SK-N-SH treated with all-trans-retinoic acid at 6 μM for 48 hours (cell line): Measurements from ENCODE around the gene TRIM61.
"Not testable (repeated sequence)": the region's sequence is repeated elsewhere in the genome, so short reads cannot be mapped to it uniquely, and the experiment has no call there.

Experiments
- ATAC-seq: fragments of 200-7000 bp; cut with Tn5 transposase; 3 replicates; pipeline ENCODE4 v1.9.1; 2020; ENCODE audit warnings: mild to moderate bottlenecking, moderate library complexity
- ARNTL ChIP-seq: fragments of 450-650 bp; formaldehyde crosslinking; IDR thresholded peaks from 2 replicates; pipeline ENCODE4 v1.5.0; 2020; ENCODE audit warnings: low read depth, mild to moderate bottlenecking, moderate library complexity, borderline replicate concordance
- BACH2 ChIP-seq: fragments of 250-450 bp; sonication (Bioruptor Pico); IDR thresholded peaks from 2 replicates; pipeline ENCODE4 v1.9.0; 2021; ENCODE audit warnings: mild to moderate bottlenecking, borderline replicate concordance
- CREB5 ChIP-seq: fragments of 250-450 bp; sonication (Bioruptor Pico); IDR thresholded peaks from 2 replicates; pipeline ENCODE4 v1.5.1; 2020; ENCODE audit warnings: low read depth, mild to moderate bottlenecking, moderate library complexity
- CSDC2 ChIP-seq: fragments of 250-450 bp; sonication (Bioruptor Pico); IDR thresholded peaks from 2 replicates; pipeline ENCODE4 v1.5.0; 2020; ENCODE audit warnings: mild to moderate bottlenecking, moderate library complexity
- CSRNP3 ChIP-seq: fragments of 250-450 bp; sonication (Bioruptor Pico); IDR thresholded peaks from 2 replicates; pipeline ENCODE4 v1.5.1; 2021; ENCODE audit warnings: mild to moderate bottlenecking, moderate library complexity
- ESRRG ChIP-seq: fragments of 250-450 bp; sonication (Bioruptor Pico); IDR thresholded peaks from 2 replicates; pipeline ENCODE4 v1.6.1; 2021; ENCODE audit warnings: mild to moderate bottlenecking
- GLIS3 ChIP-seq: fragments of 250-450 bp; sonication (Bioruptor Pico); IDR thresholded peaks from 2 replicates; pipeline ENCODE4 v1.5.0; 2020; ENCODE audit warnings: mild to moderate bottlenecking, moderate library complexity
- OSR1 ChIP-seq: fragments of 250-450 bp; sonication (Bioruptor Pico); IDR thresholded peaks from 2 replicates; pipeline ENCODE4 v1.8.0; 2022; ENCODE audit warnings: moderate library complexity, mild to moderate bottlenecking, inconsistent platforms
- PATZ1 ChIP-seq: fragments of 250-450 bp; sonication (Bioruptor Pico); IDR thresholded peaks from 2 replicates; pipeline ENCODE4 v1.8.0; 2020; ENCODE audit warnings: mild to moderate bottlenecking, moderate library complexity, borderline replicate concordance
- POU6F1 ChIP-seq: fragments of 250-450 bp; sonication (Bioruptor Pico); IDR thresholded peaks from 2 replicates; pipeline ENCODE4 v1.8.0; 2021; ENCODE audit warnings: low read depth, mild to moderate bottlenecking, moderate library complexity, borderline replicate concordance
- PPARA ChIP-seq: fragments of 250-450 bp; sonication (Bioruptor Pico); IDR thresholded peaks from 2 replicates; pipeline ENCODE4 v1.5.0; 2020; ENCODE audit warnings: mild to moderate bottlenecking, borderline replicate concordance
- RARB ChIP-seq: fragments of 250-450 bp; sonication (Bioruptor Pico); IDR thresholded peaks from 2 replicates; pipeline ENCODE4 v1.8.0; 2021; ENCODE audit warnings: mild to moderate bottlenecking, moderate library complexity
- SNAI2 ChIP-seq: fragments of 250-450 bp; sonication (Bioruptor Pico); IDR thresholded peaks from 2 replicates; pipeline ENCODE4 v1.5.0; 2020; ENCODE audit warnings: mild to moderate bottlenecking, moderate library complexity
- TCF4 ChIP-seq: fragments of 250-450 bp; sonication (Bioruptor Pico); IDR thresholded peaks from 2 replicates; pipeline ENCODE4 v1.8.0; 2021; ENCODE audit warnings: mild to moderate bottlenecking, moderate library complexity, borderline replicate concordance
- TOX ChIP-seq: fragments of 250-450 bp; sonication (Bioruptor Pico); IDR thresholded peaks from 2 replicates; pipeline ENCODE4 v1.8.0; 2021; ENCODE audit warnings: mild to moderate bottlenecking, moderate library complexity, borderline replicate concordance
- ZC3H10 ChIP-seq: fragments of 250-450 bp; sonication (Bioruptor Pico); IDR thresholded peaks from 2 replicates; pipeline ENCODE4 v1.5.1; 2021; ENCODE audit warnings: mild to moderate bottlenecking, moderate library complexity
- ZFP3 ChIP-seq: fragments of 250-450 bp; sonication (Bioruptor Pico); IDR thresholded peaks from 2 replicates; pipeline ENCODE4 v1.5.0; 2020; ENCODE audit warnings: mild to moderate bottlenecking, moderate library complexity
- ZFP30 ChIP-seq: fragments of 450-650 bp; formaldehyde crosslinking; IDR thresholded peaks from 2 replicates; pipeline ENCODE4 v1.5.0; 2022; ENCODE audit warnings: mild to moderate bottlenecking, moderate library complexity
- ZNF565 ChIP-seq: fragments of 450-650 bp; formaldehyde crosslinking; conservative IDR thresholded peaks from 2 replicates; pipeline ENCODE4 v1.5.0; 2020; ENCODE audit warnings: low read depth, mild to moderate bottlenecking, moderate library complexity
- ZNF8 ChIP-seq: fragments of 450-650 bp; formaldehyde crosslinking; IDR thresholded peaks from 2 replicates; pipeline ENCODE4 v1.5.0; 2020; ENCODE audit warnings: mild to moderate bottlenecking, moderate library complexity

Gene TRIM61

DNA sequence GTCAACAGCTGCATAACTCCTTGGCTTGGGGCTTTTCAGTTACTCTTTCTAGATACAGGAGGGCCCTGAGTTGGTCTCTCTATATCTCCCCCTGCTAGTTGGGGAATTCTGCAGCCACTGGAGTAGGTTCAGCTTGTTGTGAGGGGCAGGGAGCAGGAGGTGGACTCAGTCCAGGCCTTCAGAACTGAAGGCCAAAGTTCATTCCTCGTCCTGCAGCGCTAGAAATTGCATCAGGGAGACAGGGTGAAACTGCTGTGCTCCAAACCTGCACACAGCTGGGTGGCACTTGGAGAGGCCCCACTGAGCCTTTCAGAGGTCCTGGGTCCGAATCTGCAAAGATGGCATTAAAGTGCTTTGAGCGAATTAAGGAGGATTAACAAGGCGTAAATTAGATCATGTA is 29.4 kb upstream of the TRIM61 start (continued):
- TF ChIP-seq PATZ1 (CRISPR knock-in tag) (no peak), ARNTL (no peak), TOX (no peak), CSRNP3 (CRISPR knock-in tag) (no peak), ZNF565 (no peak)
- TF ChIP-seq, all 23 proteins: peak for 0

DNA sequence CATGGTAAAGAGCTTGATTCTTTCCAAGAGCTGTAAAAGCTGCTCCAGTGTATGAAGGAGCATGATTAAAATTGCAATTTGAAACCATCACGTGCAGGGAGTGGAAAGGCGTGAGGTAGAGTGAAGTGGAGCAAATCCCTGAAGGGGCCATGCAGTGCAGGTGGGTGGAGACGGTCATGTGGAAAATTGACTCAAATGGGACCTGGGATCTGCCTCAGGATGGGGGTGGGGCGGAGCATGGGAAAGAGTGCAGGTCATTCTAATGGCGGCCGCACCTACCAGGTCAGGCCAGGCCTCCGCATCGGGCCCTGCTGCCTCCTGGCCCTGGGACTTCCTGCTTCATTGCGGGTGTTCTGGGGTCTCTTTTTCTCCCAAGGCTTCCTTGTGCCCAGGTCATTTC is 29.0 kb upstream of the TRIM61 start:
- TF ChIP-seq ZC3H10 (no peak), BACH2 (CRISPR knock-in tag) (no peak), ARNTL (no peak), GLIS3 (CRISPR knock-in tag) (no peak), CSRNP3 (CRISPR knock-in tag) (no peak), RARB (CRISPR knock-in tag) (no peak), CSDC2 (CRISPR knock-in tag) (no peak)
- no peak for ATAC-seq

DNA sequence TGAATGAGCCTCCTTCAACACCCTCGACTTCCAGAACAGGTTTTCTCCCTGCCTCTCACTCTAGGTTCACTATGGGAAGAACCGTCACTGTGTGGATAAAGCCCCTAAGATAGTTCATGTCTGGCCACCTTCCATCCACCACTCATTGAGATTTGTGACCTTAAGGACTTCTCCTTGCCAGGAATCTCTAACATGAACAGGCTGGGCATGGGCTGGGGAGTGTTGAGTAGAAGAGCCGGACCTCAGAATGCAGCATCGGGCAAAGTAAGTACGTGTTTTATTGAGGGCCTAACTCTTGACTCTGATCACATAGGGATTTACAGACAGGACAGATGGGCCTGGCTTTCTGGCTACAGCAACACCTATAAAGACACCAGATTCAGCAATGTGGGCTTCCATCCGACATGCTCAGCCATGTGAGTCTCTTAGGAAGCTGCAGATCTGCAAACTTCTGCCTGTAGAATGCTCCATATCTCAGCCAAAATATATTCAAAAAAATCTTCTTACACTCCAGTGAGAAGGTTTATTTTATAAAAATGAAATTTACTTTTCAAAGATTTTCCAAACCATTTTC is 28.0 kb upstream of the TRIM61 start:
- TF ChIP-seq ESRRG (CRISPR knock-in tag) (no peak), TCF4 (CRISPR knock-in tag) (no peak), SNAI2 (CRISPR knock-in tag) (no peak), CSRNP3 (CRISPR knock-in tag) (no peak), ZNF8 (CRISPR knock-in tag) (no peak), CSDC2 (CRISPR knock-in tag) (no peak), TOX (no peak), POU6F1 (CRISPR knock-in tag) (no peak), BACH2 (CRISPR knock-in tag) (no peak), ARNTL (no peak)
- ATAC-seq: no peak

DNA sequence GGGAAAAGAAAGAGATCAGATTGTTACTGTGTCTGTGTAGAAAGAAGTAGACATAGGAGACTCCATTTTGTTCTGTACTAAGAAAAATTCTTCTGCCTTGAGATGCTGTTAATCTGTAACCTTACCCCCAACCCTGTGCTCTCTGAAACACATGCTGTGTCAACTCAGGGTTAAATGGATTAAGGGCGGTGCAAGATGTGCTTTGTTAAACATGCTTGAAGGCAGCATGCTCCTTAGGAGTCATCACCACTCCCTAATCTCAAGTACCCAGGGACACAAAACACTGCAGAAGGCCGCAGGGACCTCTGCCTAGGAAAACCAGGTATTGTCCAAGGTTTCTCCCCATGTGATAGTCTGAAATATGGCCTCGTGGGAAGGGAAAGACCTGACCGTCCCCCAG is 24.5 kb upstream of the TRIM61 start:
- not testable (repeated sequence) for ATAC-seq

DNA sequence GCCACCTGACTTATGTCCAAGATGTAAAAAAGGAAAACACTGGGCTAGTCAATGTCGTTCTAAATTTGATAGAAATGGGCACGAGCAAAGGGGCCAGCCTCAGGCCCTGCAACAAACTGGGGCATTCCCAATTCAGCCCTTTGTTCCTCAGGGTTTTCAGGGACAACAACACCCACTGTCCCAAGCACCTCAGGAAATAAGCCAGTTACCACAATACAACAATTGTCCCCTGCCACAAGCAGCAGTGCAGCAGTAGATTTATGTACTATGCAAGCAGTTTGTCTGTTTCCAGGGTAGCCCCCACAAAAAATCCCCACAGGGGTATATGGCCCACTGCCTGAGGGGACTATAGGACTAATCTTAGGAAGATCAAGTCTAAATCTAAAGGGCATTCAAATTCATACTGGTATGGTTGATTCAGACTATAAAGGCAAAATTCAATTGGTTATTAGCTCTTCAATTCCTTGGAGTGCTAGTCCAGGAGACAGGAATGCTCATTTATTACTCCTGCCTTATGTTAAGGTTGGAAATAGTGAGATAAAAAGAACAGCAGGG is 21.1 kb upstream of the TRIM61 start:
- not testable (repeated sequence) for ATAC-seq

DNA sequence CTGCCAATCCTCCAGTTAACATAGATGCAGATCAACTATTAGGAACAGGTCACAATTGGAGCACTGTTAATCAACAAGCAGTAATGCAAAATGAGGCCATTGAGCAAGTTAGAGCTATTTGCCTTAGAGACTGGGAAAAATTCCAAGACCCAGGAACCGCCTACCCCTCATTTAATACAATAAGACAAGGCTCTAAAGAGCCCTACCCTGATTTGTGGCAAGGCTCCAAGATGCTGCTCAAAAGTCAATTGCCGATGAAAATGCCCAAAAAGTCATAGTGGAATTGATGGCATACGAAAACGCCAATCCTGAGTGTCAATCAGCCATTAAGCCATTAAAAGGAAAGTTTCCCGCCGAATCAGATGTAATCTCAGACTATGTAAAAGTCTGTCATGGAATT is 20.5 kb upstream of the TRIM61 start:
- TF ChIP-seq SNAI2 (CRISPR knock-in tag) (no peak), CSDC2 (CRISPR knock-in tag) (no peak), ZFP3 (no peak), OSR1 (no peak), PPARA (CRISPR knock-in tag) (no peak), ZNF565 (no peak), RARB (CRISPR knock-in tag) (no peak), ZFP30 (CRISPR knock-in tag) (no peak), TOX (no peak), TCF4 (CRISPR knock-in tag) (no peak), CREB5 (CRISPR knock-in tag) (no peak)
- no peak for ATAC-seq
